H1 (cell line): ENCODE measurements around the gene SMIM41. TPM values are rescaled to one million over a fixed set of nuclear protein-coding genes. Genes with fewer than 3 reads are reported as not detected.

Experiments
- CTCF ChIA-PET: fragments of 300-600 bp; sonication (Branson Sonifier 250); formaldehyde crosslinking; loops from one replicate; lab custom pipeline; 2021; ENCODE audit not compliant: partially characterized antibody; lab: Charles Lee
- POLR2A ChIA-PET: fragments of 300-600 bp; sonication (Branson Sonifier 250); formaldehyde crosslinking; loops from one replicate; lab custom pipeline; 2021; ENCODE audit warnings: inconsistent platforms; ENCODE audit not compliant: partially characterized antibody; lab: Charles Lee
- DNase-seq, 2 experiments: peaks; one replicate each; pipeline versions ENCODE4 v3.0.0 to v3.0.0-alpha.2; 2010 to 2022; ENCODE audit warnings: low spot score in 2 of 2, low read depth in 1 of 2, mixed read lengths in 1 of 2
- FAIRE-seq: peaks from 2 replicates; lab custom pipeline; 2011; peaks lifted over from hg19 to GRCh38; lab: Jason Lieb, UNC
- H2AFZ ChIP-seq: 2 replicates; pipeline ENCODE4 v1.8.1; 2012; ENCODE audit warnings: low read length, inconsistent platforms
- H2AK5ac ChIP-seq: 2 replicates; pipeline ENCODE4 v1.6.1; 2013; ENCODE audit warnings: low read depth, low read length
- H2BK120ac ChIP-seq: replicated peaks from 2 replicates; pipeline ENCODE3; 2013; ENCODE audit warnings: low read depth, low read length, inconsistent platforms
- H2BK12ac ChIP-seq: 2 replicates; pipeline ENCODE4 v1.6.1; 2013; ENCODE audit warnings: low read depth, low read length
- H2BK15ac ChIP-seq: 2 replicates; pipeline ENCODE4 v1.6.1; 2013; ENCODE audit warnings: low read length
- H2BK20ac ChIP-seq: 2 replicates; pipeline ENCODE4 v1.6.1; 2013; ENCODE audit warnings: low read length
- H2BK5ac ChIP-seq: 2 replicates; pipeline ENCODE4 v1.6.1; 2013; ENCODE audit warnings: low read depth, low read length
- H3K14ac ChIP-seq: 2 replicates; pipeline ENCODE4 v1.6.1; 2013; ENCODE audit warnings: inconsistent platforms; ENCODE audit not compliant: insufficient read length
- H3K18ac ChIP-seq: 2 replicates; pipeline ENCODE4 v1.6.1; 2013; ENCODE audit warnings: low read length; ENCODE audit errors: extremely low read depth
- H3K23ac ChIP-seq: 2 replicates; pipeline ENCODE4 v1.6.1; 2013; ENCODE audit warnings: inconsistent platforms; ENCODE audit not compliant: insufficient read length
- H3K23me2 ChIP-seq: 2 replicates; pipeline ENCODE4 v1.6.1; 2013; ENCODE audit warnings: low read depth, low read length
- H3K27ac ChIP-seq: 2 replicates; pipeline ENCODE4 v1.6.1; 2011; ENCODE audit warnings: low read depth, low read length, inconsistent platforms
- H3K27me3 ChIP-seq, 4 experiments: replicated peaks in 1 of 4; 1 replicate in 1 of 4; 2 replicates in 3 of 4; pipeline versions ENCODE4 v1.6.1 to v1.8.1; 2011 to 2013; ENCODE audit warnings: low read length in 3 of 4, mild to moderate bottlenecking in 3 of 4, inconsistent platforms in 2 of 4, mixed read lengths in 2 of 4, moderate library complexity in 1 of 4; ENCODE audit not compliant: control insufficient read depth in 3 of 4, insufficient read depth in 3 of 4; ENCODE audit errors: extremely low read depth in 1 of 4
- H3K36me3 ChIP-seq, 4 experiments: 2 replicates each; pipeline versions ENCODE4 v1.6.1 to v1.8.1; 2011 to 2013; ENCODE audit warnings: mild to moderate bottlenecking in 4 of 4, low read length in 3 of 4, moderate library complexity in 2 of 4, control low read depth in 1 of 4, inconsistent platforms in 1 of 4; ENCODE audit not compliant: insufficient read depth in 4 of 4, control insufficient read depth in 2 of 4
- H3K4ac ChIP-seq: replicated peaks from 2 replicates; pipeline ENCODE3; 2013; ENCODE audit warnings: low read length, low read depth, mixed read lengths, inconsistent platforms; ENCODE audit not compliant: insufficient read length
- H3K4me1 ChIP-seq, 4 experiments: replicated peaks in 1 of 4; 1 replicate in 1 of 4; 2 replicates in 3 of 4; pipeline versions ENCODE4 v1.6.1 to v1.8.1; 2011 to 2013; ENCODE audit warnings: low read length in 3 of 4, inconsistent platforms in 2 of 4, mixed read lengths in 1 of 4; ENCODE audit not compliant: insufficient read depth in 4 of 4, control insufficient read depth in 3 of 4
- H3K4me2 ChIP-seq, 2 experiments: 2 replicates each; pipeline versions ENCODE4 v1.6.1 to v1.8.1; 2011 to 2013; ENCODE audit warnings: low read depth in 2 of 2, low read length in 2 of 2, control low read depth in 1 of 2, inconsistent platforms in 1 of 2, mild to moderate bottlenecking in 1 of 2; ENCODE audit not compliant: insufficient read depth in 1 of 2
- H3K4me3 ChIP-seq, 4 experiments: fragments of 200-600, 300-600 bp in 1 of 4; sonication (generic), shearing (Covaris generic), sonication (Bioruptor Twin) in 1 of 4; 2 replicates each; pipeline versions ENCODE4 v1.5.1 to v1.8.1; 2011 to 2016; ENCODE audit warnings: low read length in 4 of 4, low read depth in 3 of 4, control low read depth in 2 of 4, inconsistent platforms in 2 of 4, mild to moderate bottlenecking in 2 of 4, mixed read lengths in 1 of 4, moderate library complexity in 1 of 4; ENCODE audit not compliant: insufficient read depth in 2 of 4; ENCODE audit errors: extremely low read depth in 1 of 4
- H3K56ac ChIP-seq: replicated peaks from 2 replicates; pipeline ENCODE3; 2013; ENCODE audit warnings: low read depth, mild to moderate bottlenecking, mixed read lengths, low read length, inconsistent platforms; ENCODE audit not compliant: insufficient read length
- H3K79me1 ChIP-seq: 2 replicates; pipeline ENCODE4 v1.6.1; 2013; ENCODE audit warnings: low read depth, low read length, control low read depth
- H3K79me2 ChIP-seq, 2 experiments: 2 replicates each; pipeline versions ENCODE4 v1.6.1 to v1.8.1; 2012 to 2013; ENCODE audit warnings: low read length in 2 of 2, mild to moderate bottlenecking in 2 of 2, inconsistent platforms in 1 of 2; ENCODE audit not compliant: insufficient read depth in 2 of 2, control insufficient read depth in 1 of 2
- H3K9ac ChIP-seq, 4 experiments: replicated peaks in 1 of 4; 1 replicate in 1 of 4; 2 replicates in 3 of 4; pipeline versions ENCODE4 v1.6.1 to v1.8.1; 2011 to 2013; ENCODE audit warnings: low read depth in 3 of 4, low read length in 3 of 4, control low read depth in 2 of 4, mild to moderate bottlenecking in 2 of 4, moderate library complexity in 2 of 4, inconsistent platforms in 1 of 4; ENCODE audit errors: extremely low read depth in 1 of 4
- H3K9me3 ChIP-seq, 2 experiments: 2 replicates each; pipeline versions ENCODE4 v1.6.1 to v1.8.1; 2012 to 2013; ENCODE audit warnings: mild to moderate bottlenecking in 2 of 2, moderate library complexity in 2 of 2, control low read depth in 1 of 2, inconsistent platforms in 1 of 2, low read depth in 1 of 2, low read length in 1 of 2, mixed read lengths in 1 of 2; ENCODE audit not compliant: insufficient read depth in 2 of 2
- H4K20me1 ChIP-seq, 2 experiments: replicated peaks in 1 of 2; 2 replicates each; pipeline versions ENCODE3 to v1.8.1; 2011 to 2013; ENCODE audit warnings: inconsistent platforms in 2 of 2, low read length in 2 of 2, mild to moderate bottlenecking in 1 of 2; ENCODE audit not compliant: insufficient read depth in 2 of 2, control insufficient read depth in 1 of 2
- H4K5ac ChIP-seq: 2 replicates; pipeline ENCODE4 v1.6.1; 2013; ENCODE audit warnings: low read length, low read depth, mixed read lengths, inconsistent platforms; ENCODE audit not compliant: insufficient read length
- H4K8ac ChIP-seq: 2 replicates; pipeline ENCODE4 v1.8.0; 2013; ENCODE audit warnings: mild to moderate bottlenecking, moderate library complexity, low read length, inconsistent platforms; ENCODE audit not compliant: insufficient read depth; ENCODE audit errors: extremely low read depth
- H4K91ac ChIP-seq: replicated peaks from 2 replicates; pipeline ENCODE3; 2013; ENCODE audit warnings: low read length, mixed read lengths, inconsistent platforms; ENCODE audit not compliant: insufficient read length
- RBBP5 ChIP-seq: IDR thresholded peaks from 2 replicates; pipeline ENCODE4 v1.7.1; 2012; ENCODE audit warnings: low read depth, mild to moderate bottlenecking, inconsistent platforms, low read length, moderate library complexity, borderline replicate concordance
- WGBS, 2 experiments: shearing (Covaris generic) in 1 of 2; methylation state at CpG; one replicate each; pipeline versions ENCODE4 v1.1.6 to v1.1.7; 2013 to 2015; ENCODE audit warnings: low lambda C conversion rate in 2 of 2, mixed read lengths in 2 of 2, inconsistent platforms in 1 of 2, low coverage in 1 of 2, missing lambda C conversion rate in 1 of 2; ENCODE audit not compliant: insufficient replicate concordance in 2 of 2, insufficient coverage in 1 of 2, insufficient read length in 1 of 2; ENCODE audit errors: extremely low coverage in 1 of 2, missing lambda C conversion rate in 1 of 2; 5-methylcytosine and 5-hydroxymethylcytosine counted together
- polyA plus RNA-seq, 7 experiments: library from polyadenylated mRNA; depleted of rRNA in 3 of 7; stranded (reverse) in 5 of 7; unstranded in 2 of 7; fragments of >200 nt in 5 of 7; fragments of 200-250 nt in 2 of 7; gene quantifications; 1 replicate in 5 of 7; 2 replicates in 1 of 7; 4 replicates in 1 of 7; pipeline versions ENCODE4 v1.2.1 to v1.2.3, GENCODE V29; 2011 to 2013; ENCODE audit warnings: missing spikeins in 2 of 7, mixed read lengths in 2 of 7
- total RNA-seq: library from RNA; stranded (reverse); fragmentation: NEBNext Ultra II Directional; extraction: Animal tissue kit (Norgen Biotek cat#: 25700); gene quantifications from 2 replicates; pipeline ENCODE4 v1.2.1, GENCODE V29; 2021

Gene SMIM41
- total and polyA plus RNA-seq, 2 of the 8 experiments (the other 6 are each of a cell fraction or from before 2014, with no cell fraction given), result 0.28 to 0.98 TPM

GRCh38 chr12:52146089-52146821 is 66.8 kb downstream of the SMIM41 start:
- peak overlapping the region; percentile 86 for H2BK20ac ChIP-seq
- H3K4me1 ChIP-seq, result peaks cover 8 to 44% (median 18%) of the 10 kb centered on the region in 4 experiments
- no peaks in the 10 kb centered on the region for H3K79me2 ChIP-seq
- no peak overlapping the region for H3K4me2 ChIP-seq
- H3K4ac ChIP-seq, result peak overlapping the region; percentile 36
- H3K27ac ChIP-seq, result no peak overlapping the region
- no peak overlapping the region for H3K56ac ChIP-seq
- no peak for DNase-seq
- H3K23me2 ChIP-seq, result no peaks in the 10 kb centered on the region; the same call in 1 of the 2 replicates
- H3K79me1 ChIP-seq, result no peaks in the 10 kb centered on the region
- H2BK5ac ChIP-seq, result peak overlapping the region; percentile 81; the same call in 1 of the 2 replicates
- H3K9me3 ChIP-seq, result no peaks in the 10 kb centered on the region
- no peak overlapping the region for H4K5ac ChIP-seq
- 95% methylated on average over 6 of the region's 8 CpGs; no CpG with 5 or more reads in 1 of the 2 experiments for WGBS, 2 experiments
- no peak overlapping the region for H3K14ac ChIP-seq
- no peak overlapping the region; a peak in 1 of 7 replicates for H3K9ac ChIP-seq
- no peak overlapping the region for H3K23ac ChIP-seq
- no peaks in the 10 kb centered on the region for H3K36me3 ChIP-seq
- peak overlapping the region; percentile 98 for H4K91ac ChIP-seq
- H3K4me3 ChIP-seq, result no peak overlapping the region
- H2BK120ac ChIP-seq, result no peak overlapping the region
- peak overlapping the region; percentile 26; the same call in 1 of the 2 replicates for H4K8ac ChIP-seq
- no peaks in the 10 kb centered on the region; a peak in 1 of 7 replicates for H3K27me3 ChIP-seq
- peak overlapping the region; percentile 98; the same call in 1 of the 2 replicates for H2BK12ac ChIP-seq
- CTCF ChIA-PET, result interaction anchor here (0.6 to 4.1 kb wide), 10 partner anchors 56 to 733 kb away, joined by 3 to 26 read pairs (median 5); no protein-coding TSS in a partner anchor
- peak overlapping the region; percentile 61; the same call in 1 of the 2 replicates for H2BK15ac ChIP-seq
- TF ChIP-seq RBBP5, result no peak
- TF ChIP-seq, all 59 proteins: peak for 0
- Histone ChIP-seq H2AFZ (no peak overlapping the region), H3K18ac (peak overlapping the region; percentile 83), H2AK5ac (peak overlapping the region; percentile 56; the same call in 1 of the 2 replicates), H4K20me1 (no peaks in the 10 kb centered on the region)
- POLR2A ChIA-PET, result interaction anchor here (2.4 kb wide), 1 partner anchor 20 kb away, joined by 10 read pairs; no protein-coding TSS in a partner anchor
- FAIRE-seq, result no peak
